Endothelial cell of umbilical vein (primary cell): ENCODE measurements around the gene DVL1.
A peak's percentile ranks its signal among the peaks of the same experiment; 100 is the strongest.

ENCODE experiments used
- EZH2 ChIP-seq: IDR thresholded peaks from 2 replicates; pipeline ENCODE4 v1.6.1; 2012; ENCODE audit warnings: borderline replicate concordance, low read depth, mild to moderate bottlenecking, moderate library complexity, low read length, inconsistent platforms; ENCODE audit not compliant: severe bottlenecking
- MYC ChIP-seq: IDR thresholded peaks from one replicate; pipeline ENCODE4 v1.6.1; 2011; ENCODE audit warnings: mild to moderate bottlenecking, low read depth, low read length
- POLR2A ChIP-seq: IDR thresholded peaks from 2 replicates; pipeline ENCODE4 v1.6.1; 2012; ENCODE audit warnings: low read depth, mild to moderate bottlenecking, control low read depth, low read length
- POLR2AphosphoS5 ChIP-seq: IDR thresholded peaks from 2 replicates; pipeline ENCODE4 v1.6.1; 2012; ENCODE audit warnings: low read depth, mild to moderate bottlenecking, control low read depth, low read length, moderate library complexity; ENCODE audit not compliant: insufficient read depth
- TF ChIP-seq, protein P1 (sequence below): IDR thresholded peaks from 2 replicates; pipeline ENCODE4 v1.6.1; 2011; ENCODE audit not compliant: insufficient read depth, insufficient read length
- TF ChIP-seq, protein P2 (sequence below), 2 donors: IDR thresholded peaks; 1 replicate in 1 of 2; 2 replicates in 1 of 2; pipeline ENCODE4 v1.5.1; 2011; ENCODE audit warnings: low read length in 2 of 2, mild to moderate bottlenecking in 2 of 2, moderate library complexity in 2 of 2, control low read depth in 1 of 2, inconsistent platforms in 1 of 2, low read depth in 1 of 2; ENCODE audit not compliant: insufficient read depth in 1 of 2; ENCODE audit errors: extremely low read depth in 1 of 2

DNA sequence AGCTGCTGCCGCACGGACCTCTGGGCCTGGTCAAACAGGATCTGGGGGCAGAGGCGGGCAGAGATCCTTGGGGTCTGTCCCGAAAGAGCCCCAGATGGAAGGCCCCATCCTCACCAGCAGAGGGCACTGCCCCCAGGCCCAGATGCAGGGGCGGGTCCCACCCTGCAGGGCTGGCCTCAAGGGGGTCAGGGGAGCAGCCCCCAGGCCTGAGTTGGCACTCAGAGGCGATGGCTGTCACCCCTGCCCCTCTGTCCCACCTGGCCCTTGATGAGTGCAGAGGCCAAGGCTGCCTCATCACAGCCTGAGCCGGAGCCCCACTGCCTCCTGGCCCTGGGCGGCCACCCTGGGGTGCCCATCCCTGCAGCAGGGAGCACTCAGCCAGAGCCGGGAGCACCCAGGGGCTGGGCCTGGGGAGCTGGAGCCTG is 47.2 kb downstream of the DVL1 start:
- TF ChIP-seq POLR2A (no peak), MYC (no peak), EZH2 (no peak), POLR2AphosphoS5 (no peak)
- TF ChIP-seq, protein P1, sequence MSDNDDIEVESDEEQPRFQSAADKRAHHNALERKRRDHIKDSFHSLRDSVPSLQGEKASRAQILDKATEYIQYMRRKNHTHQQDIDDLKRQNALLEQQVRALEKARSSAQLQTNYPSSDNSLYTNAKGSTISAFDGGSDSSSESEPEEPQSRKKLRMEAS = no peak
- TF ChIP-seq, protein P2, sequence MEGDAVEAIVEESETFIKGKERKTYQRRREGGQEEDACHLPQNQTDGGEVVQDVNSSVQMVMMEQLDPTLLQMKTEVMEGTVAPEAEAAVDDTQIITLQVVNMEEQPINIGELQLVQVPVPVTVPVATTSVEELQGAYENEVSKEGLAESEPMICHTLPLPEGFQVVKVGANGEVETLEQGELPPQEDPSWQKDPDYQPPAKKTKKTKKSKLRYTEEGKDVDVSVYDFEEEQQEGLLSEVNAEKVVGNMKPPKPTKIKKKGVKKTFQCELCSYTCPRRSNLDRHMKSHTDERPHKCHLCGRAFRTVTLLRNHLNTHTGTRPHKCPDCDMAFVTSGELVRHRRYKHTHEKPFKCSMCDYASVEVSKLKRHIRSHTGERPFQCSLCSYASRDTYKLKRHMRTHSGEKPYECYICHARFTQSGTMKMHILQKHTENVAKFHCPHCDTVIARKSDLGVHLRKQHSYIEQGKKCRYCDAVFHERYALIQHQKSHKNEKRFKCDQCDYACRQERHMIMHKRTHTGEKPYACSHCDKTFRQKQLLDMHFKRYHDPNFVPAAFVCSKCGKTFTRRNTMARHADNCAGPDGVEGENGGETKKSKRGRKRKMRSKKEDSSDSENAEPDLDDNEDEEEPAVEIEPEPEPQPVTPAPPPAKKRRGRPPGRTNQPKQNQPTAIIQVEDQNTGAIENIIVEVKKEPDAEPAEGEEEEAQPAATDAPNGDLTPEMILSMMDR (IDR thresholded peaks at IDR 0.05; ENCODE audit: extremely low read depth in 1 of 2, insufficient read depth in 1 of 2, low read depth in 1 of 2, low read length in 2 of 2) = peak; percentile 50 to 66
